ENCODE data around the gene ITPKB.
"Not testable (repeated sequence)": the region's sequence is repeated elsewhere in the genome, so short reads cannot be mapped to it uniquely, and the experiment has no call there.

ITPKB gene

GRCh38 chr1:226738995-226739695 is at the start of gene ITPKB:
TSS of gene ITPKB (minus strand) at chr1:226739282. CDS start at chr1:226737458, 1,824 bp downstream.
- no peak for DNase-seq

- DNase-seq: no peak
These were observed 48.6 kb upstream of the ITPKB start for GRCh38 chr1:226787638-226788037.

- DNase-seq: no peak
These were observed 48.0 kb upstream of the ITPKB start for GRCh38 chr1:226787071-226787470.

GRCh38 chr1:226786550-226786949 is 47.5 kb upstream of the ITPKB start:
- no peak for DNase-seq

GRCh38 chr1:226785805-226786204 is 46.7 kb upstream of the ITPKB start:
- no peak for DNase-seq

DNA sequence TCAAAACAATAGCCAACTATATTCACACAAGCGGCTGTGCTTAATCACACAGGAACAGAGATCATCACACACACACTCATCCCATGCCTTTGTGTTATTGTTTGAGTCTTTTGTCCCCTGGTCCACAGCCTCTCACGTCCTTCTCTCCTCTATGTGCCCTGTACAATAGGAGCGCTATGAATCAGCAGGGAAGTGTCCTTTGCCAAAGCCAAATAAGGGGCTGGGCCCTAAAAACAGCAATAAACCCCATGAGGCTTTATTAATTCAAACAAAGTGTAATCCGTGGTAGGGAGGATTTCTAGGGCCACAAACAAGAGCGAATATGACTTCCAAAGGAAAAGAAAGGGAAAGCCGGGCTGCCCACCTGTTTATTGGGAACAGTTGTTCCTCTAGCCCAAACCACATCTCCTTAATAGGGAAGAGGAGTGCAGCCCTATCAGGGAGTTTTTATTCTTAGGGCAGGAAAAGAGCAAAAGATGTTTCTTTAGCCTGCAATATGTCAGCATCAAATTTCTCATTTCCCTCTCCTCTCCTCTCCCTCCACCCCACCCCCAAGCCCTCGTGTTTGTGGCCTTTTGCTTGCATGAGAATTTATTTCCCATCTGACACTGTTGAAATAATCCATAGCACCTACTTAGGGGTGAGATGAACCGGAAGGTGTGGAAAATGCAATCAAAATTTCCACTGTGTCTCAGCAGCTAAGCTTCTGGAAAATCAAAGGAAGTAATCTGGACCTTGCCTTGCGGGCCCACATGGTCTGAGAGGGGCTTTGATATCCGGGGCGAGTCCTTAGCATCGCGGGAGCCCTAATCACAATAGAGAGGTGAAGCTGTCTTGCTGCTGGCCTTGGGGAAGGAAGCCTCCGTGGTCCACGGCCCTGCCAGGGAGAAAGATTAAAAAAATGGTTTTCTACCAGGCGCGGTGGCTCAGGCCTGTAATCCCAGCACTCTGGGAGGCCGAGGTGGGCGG is 45.3 kb upstream of the ITPKB start:
- no peak for DNase-seq

DNA sequence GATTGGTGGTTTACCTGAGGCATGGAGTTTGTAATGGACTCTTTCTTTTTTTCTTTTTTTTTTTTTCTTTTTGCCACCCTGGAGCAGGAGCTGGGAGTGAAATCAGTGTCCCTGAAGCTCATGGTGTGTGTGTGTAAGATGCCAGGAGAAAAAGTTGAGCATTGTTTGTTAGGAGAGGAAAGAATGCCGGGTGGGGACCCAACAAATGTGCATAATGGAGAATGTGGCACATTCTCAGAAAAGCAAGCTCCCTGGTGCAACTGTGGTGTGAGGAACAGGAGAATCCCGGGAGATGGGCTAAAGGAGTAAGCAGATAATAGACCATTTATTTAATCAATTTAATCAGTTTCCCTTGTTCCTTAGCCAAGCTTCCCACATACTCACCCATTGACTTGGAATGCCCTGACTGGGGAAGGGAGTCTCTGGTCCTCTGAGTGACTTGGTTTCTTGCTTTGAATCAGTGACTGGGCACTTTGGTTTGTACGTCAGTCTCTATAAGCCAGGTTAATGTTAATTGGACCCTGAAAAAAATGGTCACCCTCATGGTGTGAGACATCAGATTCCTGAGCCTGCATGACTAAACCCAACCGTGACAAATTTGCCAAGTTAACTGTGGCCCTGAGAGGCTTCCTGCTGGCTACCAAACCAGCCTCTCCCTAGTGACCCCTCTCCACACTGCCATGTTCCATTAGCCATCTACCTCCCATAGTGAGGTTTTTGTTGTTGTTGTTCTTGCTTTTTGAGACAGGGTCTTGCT is 43.9 kb upstream of the ITPKB start:
- DNase-seq: no peak

DNA sequence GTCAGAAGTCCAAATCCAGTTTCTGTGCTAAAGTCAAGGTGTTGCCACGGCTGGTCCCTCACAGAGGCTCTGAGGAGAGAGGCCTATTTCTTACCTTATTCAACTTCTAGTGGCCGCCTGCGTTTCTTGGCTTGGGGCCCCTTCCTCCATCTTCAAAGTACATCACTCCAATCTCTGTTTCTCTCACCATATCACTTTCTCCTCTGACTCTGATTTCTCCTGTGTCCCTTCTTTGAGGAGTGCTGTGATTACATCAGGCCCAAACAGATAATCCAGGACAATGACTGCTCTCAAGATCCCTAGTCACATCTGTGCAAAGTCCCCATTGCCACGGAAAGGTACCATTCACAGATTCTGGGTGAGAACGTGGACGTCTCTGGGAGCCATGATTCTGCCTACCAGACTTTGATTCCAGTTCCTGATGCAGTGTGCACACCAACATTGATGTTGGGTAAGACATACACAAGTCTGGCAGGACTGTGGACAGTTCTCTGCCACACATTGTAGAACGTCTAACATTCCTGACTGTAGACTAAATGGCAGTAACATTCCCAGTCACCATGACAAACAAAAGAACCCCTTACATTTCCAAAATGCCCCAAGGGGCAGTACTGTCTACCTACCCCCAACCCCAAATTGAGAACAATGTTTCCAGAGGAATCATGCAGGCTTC is 43.0 kb upstream of the ITPKB start:
- DNase-seq: no peak

DNA sequence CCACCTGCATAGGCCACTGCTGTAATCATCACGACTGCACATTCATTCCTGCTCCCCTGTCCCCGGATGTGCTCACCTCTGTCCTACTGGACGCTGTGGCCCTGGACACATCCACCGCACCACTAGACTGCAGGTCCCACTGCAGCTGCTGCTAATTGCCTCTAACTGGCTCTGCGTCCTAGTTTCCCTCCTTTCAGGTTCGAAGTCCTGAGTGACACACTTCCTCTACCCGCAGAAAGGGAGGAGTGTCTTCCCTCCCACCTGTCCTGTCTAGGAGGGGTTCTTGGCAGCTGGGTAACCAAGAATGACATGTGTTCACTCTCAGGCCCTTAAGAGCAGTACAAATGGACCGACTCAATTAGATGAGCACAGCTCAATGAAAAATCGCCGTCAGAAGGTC is 40.5 kb upstream of the ITPKB start:
- peak in 1 of 2 experiments; percentile 32 for DNase-seq

- no peak for DNase-seq
These were observed 39.6 kb upstream of the ITPKB start for GRCh38 chr1:226778657-226779058.

GRCh38 chr1:226776975-226777374 is 37.9 kb upstream of the ITPKB start:
- no peak for DNase-seq

DNA sequence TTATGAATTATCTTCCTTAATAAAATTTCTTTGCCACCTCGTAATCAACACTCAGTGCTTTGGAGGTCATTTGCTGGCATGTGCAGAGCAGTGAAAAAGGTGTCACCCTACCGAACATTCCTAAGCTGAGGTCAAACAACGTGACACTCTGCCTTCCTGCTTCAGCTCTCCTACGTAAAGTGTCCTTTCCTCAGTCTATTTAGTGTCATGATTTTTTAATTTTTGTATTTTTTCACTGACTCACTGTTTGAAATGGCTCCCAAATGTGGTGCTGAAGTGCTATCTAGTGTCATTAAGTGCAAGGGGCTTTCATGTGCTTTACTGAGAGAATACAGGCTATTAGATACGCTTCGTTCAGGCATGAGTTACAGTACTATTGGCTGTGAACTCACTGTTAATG is 37.0 kb upstream of the ITPKB start:
- no peak for DNase-seq

GRCh38 chr1:226772446-226773139 is 33.5 kb upstream of the ITPKB start:
- DNase-seq: no peak

DNA sequence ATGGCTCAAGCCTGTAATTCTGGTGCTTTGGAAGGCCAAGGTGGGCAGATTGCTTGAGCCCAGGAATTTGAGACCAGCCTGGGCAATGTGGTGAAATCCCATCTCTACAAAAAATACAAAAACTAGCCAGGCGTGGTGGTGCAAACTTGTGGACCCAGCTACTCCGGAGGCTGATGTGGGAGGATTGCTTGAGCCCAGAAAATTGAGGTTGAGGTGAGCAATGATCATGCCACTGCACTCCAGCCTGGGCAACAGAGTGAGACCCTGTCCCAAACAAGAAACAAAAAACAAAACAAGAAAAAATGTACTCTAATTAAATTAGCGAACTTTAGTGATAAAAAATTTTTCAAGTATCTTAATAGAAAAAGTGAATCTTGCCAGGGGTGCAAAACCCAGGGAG is 28.1 kb upstream of the ITPKB start:
- not testable (repeated sequence) for DNase-seq

DNA sequence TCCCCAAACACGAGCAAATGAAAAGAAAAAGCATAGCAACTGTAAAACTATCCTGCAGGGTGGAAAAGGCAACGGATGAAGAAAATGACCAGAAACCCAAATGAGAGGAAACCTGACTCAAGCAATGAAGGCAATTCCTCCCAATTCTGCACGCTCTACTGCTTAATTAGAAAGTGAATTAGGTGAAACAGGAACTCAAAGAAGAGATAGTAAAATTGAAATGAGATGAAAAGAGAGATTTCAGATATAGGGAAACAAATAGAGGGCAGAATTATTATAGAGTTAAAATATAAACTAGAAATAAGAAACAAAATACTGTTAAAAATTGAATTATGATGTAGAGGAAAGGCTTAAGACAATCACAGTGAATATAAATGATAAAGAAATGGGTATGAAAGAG is 27.5 kb upstream of the ITPKB start:
- no peak for DNase-seq

- DNase-seq: no peak
These were observed 25.5 kb upstream of the ITPKB start for GRCh38 chr1:226764533-226764932.

DNA sequence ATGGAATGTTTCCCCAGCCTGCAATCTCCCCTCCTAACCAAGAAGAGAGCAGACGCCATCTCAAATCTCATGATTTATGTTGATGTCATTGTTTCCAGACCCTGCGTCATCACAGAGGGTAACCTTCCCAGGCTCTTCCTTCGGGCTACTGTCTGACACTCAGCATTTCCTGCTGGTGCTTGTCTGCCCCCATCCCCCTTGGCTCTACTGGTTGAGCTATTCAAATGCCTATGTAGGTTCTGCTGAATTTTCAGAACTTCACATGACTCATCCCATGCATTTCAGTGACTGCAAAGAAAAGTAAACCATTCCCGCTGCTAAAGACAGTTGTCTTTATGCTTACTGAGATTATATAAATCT is 24.8 kb upstream of the ITPKB start:
- DNase-seq: no peak

GRCh38 chr1:226762988-226763904 is 24.2 kb upstream of the ITPKB start:
- no peak for DNase-seq

DNA sequence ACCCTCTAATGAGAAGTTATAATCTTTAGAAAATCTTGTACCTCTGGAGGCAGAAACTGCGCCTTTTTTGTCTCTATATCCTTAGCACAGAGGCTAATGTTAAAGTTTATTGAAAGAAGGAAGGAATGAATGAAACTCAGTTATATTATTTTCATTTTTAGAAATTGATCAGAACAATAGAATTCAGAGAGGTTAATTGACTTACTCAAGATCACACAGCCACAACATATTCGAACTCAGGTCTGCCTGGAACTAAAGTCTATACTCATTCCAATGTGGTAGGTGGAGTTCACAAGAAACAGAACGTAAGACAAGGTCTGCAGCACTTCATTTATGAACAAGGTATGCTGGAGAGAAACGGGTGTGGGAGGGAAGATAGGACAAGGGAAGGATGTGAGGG is 23.0 kb upstream of the ITPKB start:
- DNase-seq: no peak

DNA sequence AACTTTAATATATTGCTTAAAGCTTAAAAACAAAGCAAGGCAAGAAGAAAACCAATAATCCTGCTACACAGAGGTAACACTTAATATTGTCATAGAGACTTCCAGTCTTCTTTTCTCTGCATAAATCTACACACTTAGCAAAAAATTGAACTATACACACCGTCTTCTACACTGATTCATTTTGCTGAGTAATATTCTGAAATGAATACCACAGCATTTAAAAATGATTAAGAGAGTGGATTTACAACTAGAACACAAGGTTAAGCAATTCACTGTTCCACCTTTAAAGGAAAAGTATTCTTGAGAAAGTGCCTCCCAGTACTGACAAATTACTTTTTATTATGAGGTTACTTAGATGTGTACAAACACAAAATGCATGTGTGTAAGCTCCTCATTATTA is 22.2 kb upstream of the ITPKB start:
- DNase-seq: no peak
